ENCODE results near the gene B3GAT1.

Gene B3GAT1

DNA sequence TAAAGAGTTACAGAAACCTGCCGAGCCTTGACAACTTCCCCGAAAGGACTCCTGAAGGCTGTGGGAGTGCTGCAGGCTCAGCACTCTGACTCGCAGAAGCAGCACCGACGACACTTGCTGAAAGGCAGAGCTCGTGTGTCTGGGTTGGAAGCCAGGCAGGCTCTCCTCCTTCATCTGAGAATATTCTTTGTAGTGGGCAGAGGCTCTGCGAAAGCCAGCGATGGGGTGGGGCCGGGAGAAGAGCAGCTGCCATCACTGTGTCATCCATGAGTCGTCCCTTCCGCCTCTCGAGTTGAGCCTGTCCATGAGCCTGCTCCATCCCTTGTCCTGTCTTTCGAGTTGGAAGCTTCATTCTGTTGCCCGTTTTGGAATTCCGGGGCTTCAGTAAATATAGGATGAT lies 68.4 kb downstream of the B3GAT1 start:
- no peak for DNase-seq (ENCODE audit: low spot score)
- TF ChIP-seq, protein P1, sequence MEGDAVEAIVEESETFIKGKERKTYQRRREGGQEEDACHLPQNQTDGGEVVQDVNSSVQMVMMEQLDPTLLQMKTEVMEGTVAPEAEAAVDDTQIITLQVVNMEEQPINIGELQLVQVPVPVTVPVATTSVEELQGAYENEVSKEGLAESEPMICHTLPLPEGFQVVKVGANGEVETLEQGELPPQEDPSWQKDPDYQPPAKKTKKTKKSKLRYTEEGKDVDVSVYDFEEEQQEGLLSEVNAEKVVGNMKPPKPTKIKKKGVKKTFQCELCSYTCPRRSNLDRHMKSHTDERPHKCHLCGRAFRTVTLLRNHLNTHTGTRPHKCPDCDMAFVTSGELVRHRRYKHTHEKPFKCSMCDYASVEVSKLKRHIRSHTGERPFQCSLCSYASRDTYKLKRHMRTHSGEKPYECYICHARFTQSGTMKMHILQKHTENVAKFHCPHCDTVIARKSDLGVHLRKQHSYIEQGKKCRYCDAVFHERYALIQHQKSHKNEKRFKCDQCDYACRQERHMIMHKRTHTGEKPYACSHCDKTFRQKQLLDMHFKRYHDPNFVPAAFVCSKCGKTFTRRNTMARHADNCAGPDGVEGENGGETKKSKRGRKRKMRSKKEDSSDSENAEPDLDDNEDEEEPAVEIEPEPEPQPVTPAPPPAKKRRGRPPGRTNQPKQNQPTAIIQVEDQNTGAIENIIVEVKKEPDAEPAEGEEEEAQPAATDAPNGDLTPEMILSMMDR (IDR thresholded peaks at IDR 0.05; ENCODE audit: extremely low read depth, missing control alignments): no peak

DNA sequence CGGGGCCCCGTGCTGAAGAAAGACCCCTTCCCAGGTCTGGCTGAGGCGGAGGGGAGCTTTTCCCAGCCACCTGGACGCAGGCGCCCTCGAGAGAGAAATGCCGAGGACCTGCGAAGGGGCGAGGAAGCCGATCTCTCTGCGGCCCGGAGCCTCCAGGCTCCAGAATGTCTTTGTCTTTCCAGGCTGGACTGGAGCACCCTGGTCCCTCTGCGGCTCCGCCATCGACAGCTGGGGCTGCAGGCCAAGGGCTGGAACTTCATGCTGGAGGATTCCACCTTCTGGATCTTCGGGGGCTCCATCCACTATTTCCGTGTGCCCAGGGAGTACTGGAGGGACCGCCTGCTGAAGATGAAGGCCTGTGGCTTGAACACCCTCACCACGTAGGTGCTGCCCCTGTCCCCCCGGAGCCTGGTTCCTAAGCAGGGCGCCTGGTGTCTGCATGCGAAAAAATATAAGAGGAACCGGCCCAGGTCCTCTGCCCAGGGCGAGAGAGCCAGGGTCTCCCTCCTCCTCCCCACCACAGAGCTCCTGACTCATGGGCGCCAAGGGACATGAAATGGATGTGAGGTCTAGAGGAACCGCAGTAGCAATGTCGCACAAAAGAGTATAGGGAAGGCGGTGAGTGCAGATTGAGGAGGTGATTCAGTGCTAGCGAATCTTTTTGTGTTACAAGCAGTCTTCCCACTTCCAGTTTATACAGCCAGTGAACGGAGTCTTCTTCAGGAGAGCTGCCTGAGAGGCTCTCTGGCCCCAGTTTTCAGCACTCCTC lies 69.3 kb downstream of the B3GAT1 start:
- TF ChIP-seq, protein P1 (IDR thresholded peaks at IDR 0.05; ENCODE audit: extremely low read depth, missing control alignments): no peak
- no peak for DNase-seq (ENCODE audit: low spot score)

DNA sequence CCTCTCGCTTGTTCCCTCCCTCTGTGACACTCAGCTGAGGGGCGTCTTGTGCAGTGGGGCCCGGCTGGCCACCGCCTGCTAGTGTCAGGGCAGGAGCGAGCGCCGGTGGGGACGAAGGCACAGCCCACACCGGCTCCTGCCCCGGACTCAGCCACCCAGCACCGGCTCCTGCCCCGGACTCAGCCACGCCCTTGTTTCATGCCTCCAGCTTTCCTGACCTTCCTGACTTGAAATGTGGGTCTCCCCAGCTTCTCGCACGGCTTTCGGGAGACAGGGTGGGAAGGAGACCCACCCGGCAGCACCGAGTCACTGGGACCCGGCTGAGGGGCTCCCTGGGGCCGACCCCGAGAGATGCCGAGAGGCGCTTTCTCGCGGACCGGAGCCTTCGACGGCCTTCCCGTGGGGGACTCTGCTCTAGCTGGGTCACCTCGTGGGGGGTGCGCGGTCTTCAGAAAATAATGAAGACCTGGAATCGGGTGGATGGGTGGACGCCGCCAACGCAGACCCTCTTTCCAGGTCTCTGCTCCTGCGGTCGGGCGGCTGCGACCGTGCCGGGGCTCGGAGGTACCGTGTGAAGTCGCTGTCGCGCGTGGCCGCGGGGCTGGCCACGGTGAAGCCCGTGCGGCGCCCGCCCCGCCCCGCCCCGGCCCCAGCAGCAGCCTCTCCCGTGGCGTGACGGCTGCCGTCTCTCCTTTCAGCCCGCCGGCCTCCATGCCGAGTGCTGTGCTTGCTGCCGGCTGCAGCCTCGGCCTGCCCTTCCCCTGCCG lies 70.1 kb downstream of the B3GAT1 start:
- no peak for DNase-seq (ENCODE audit: low spot score)
- TF ChIP-seq, protein P1 (IDR thresholded peaks at IDR 0.05; ENCODE audit: extremely low read depth, missing control alignments): no peak

DNA sequence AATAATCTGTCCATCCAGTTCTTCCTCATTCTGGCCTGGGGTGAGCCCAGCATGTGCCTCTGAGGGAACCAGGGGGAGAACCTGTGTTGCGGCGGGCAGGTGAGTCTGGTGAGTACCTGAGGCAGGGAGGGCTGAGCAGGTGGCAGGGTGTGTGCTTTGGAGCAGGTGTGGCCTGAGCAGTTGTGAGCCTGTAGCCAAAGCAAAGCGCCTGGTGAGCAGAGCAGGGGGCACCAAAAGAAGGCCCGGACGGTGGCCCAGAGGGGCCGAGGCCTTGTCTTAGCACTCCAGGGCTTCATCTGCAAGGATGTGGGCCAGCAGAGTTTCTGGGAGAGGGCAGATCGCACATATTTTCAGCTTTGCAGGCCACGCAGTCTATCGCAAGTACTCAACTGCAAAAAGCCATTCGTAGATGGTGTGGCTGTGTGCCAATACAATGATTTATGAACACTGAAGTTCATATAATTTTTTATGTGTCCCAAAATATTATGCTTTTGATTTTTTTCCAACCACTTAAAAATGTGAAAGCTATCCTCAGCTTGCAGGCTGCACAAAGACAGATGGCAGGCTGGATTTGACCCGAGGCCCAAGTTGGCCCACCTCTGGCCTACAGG lies 71.6 kb downstream of the B3GAT1 start:
- peak; percentile 11 for DNase-seq (ENCODE audit: low spot score)
- TF ChIP-seq, protein P1 (IDR thresholded peaks at IDR 0.05; ENCODE audit: extremely low read depth, missing control alignments): no peak

DNA sequence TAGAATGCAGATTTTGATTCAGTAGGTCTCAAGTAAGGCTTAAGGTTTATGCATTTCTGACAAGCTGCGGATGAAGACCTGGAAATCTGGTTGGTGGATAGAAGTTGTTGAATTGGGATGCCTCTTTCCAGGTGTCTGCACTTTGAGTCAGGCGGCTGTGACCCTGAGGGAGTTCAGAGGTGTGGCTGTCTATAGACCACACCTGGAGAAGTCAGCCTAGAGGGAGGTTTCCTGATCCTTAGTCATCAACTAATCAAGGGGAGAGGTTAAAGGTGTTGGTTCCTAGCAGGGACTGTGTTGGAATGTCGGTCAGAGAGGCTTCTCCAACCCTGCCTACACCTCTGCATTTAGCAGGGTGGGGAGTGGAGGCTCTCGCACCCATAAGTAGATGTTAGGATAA lies 72.3 kb downstream of the B3GAT1 start:
- peak; percentile 10 for DNase-seq (ENCODE audit: low spot score)
- TF ChIP-seq, protein P1 (IDR thresholded peaks at IDR 0.05; ENCODE audit: extremely low read depth, missing control alignments): no peak

DNA sequence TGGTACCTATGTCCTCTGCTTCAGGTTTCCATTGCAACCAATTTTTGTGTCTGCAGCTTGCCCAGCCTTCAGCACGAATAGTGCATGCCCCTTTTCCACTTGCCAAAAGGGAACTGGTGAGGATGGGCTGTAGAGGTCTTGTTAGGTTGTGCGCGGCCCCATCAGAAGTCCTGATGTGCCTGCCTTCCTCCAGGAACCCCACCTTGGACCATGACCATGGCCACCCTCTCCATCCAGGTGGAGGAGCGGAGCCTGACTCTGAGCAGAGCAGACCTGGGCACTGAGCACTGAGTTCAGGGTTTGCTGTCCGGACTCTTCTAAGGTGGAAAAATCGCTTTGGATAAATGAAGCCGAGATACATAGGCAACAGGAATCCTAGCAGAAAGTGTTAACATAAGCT lies 73.4 kb downstream of the B3GAT1 start:
- peak; percentile 5 for DNase-seq (ENCODE audit: low spot score)
- TF ChIP-seq, protein P1 (IDR thresholded peaks at IDR 0.05; ENCODE audit: extremely low read depth, missing control alignments): no peak

DNA sequence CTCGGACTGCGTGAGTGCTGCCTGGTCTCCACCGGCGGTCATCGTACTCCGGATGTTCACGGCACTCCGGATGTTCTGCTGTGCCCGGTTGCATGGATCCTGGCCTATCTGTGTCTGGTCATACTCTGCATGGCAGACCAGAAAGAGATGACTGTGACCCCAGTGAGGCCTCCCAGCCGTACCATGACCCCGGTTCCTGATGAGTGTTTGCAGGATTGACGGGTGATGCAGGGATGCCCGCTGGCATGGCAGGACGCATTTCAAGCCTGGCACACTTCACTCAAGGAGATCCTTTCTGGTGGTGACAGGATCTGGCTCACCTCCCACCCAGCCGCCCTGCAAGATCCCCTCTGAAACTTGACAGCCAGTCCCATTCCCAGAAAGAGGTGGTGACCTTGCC lies 74.0 kb downstream of the B3GAT1 start:
- DNase-seq (ENCODE audit: low spot score): peak; percentile 10
- TF ChIP-seq, protein P1 (IDR thresholded peaks at IDR 0.05; ENCODE audit: extremely low read depth, missing control alignments): no peak
